Activated CD4-positive, alpha-beta T cell treated with anti-CD3 and anti-CD28 coated beads, Interleukin-2, amount 50 U/mL, for 1 hour (primary cell): ENCODE data around the gene CDC25A.
"Not testable (repeated sequence)": the region's sequence is repeated elsewhere in the genome, so short reads cannot be mapped to it uniquely, and the experiment has no call there.

Experiments used
- DNase-seq: peaks from one replicate; pipeline ENCODE4 v3.0.0-alpha.2; 2020

CDC25A gene

DNA sequence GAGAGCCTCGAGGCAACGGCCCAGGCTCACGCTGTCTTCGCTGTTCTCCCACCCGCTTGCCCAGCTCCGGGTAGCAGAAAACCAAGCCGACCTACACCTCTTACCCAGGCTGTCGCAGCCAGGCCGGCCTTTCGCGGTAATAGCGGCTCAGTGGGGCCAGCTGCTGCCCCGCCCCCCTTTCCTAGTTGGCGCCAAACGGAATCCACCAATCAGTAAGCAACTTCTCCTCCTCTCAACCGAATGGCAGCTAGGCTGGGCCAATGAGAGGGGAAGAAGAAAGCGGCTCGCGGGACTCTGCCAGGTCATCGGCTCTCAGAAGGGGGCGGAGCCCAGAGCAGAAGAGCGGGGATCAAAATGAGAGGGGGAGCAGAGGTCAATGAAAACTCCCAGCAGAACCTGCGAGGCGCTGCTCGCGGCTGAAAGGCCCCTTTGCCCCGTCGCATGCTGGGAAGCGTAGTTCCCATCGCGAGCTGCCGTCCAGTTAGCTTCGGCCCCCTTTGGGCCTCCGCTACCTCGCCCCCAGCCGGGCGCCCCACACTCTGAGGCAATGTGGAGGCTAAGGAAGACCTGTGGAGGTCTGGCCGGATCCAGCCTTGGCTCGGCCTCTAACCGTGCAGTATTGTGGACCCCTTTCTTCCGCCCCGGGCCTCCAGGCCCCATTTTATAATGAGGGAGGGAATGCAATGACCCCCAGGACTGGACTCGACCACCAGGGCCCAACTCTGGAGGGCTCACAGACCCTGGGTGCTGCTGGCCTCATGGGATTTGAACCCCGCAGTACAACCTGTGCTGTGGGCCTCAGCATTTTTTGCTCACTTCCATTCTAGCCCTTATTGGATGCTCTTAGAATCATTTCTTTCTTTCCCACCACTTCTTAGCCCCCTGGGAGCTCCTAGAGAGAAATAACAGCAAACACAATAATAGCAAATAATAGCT lies at the start of gene CDC25A:
CDC25A (minus strand) TSS at position 152 of the 936 bp plus-strand sequence. CDS start 470 bp downstream, outside the sequence.
- peak; percentile 88 for DNase-seq

DNA sequence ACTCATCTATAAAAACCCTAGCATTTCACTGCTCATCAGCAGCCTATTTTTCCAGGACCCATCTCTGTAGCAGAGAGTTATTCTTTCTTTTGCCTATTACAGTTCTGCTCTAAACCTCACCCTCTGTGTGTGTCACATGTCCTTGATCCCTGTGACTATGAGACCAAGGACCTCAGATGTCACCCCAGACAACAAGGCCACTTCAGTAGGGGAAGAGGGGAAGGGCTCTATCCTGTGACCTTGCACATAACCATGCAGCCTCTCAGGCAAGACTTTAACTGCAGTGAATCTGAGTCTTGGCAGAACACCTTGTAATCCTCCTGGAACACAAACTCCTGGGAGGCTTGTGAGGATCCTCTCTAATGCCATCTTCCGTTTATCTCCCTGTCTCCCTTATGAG lies 48.3 kb upstream of the CDC25A start:
- no peak for DNase-seq

DNA sequence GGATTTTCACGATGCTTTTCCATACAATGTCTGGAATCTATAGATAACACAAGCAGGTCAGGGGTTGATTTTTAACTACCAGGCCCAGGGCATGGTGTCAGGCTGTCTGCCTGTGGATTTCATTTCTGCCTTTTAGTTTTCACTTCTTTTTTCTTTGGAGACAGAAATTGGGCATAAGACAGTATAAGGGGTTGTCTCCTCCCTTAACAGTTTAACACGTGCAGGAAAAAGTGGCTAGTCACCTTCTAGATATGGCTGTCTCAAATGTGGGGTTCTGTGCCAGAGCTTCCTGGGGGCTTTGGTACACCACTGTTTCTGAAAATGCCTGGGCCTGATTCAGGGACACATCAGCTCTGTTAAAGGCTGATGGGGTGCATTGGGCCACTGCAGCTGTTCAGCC lies 45.3 kb upstream of the CDC25A start:
- DNase-seq = no peak

DNA sequence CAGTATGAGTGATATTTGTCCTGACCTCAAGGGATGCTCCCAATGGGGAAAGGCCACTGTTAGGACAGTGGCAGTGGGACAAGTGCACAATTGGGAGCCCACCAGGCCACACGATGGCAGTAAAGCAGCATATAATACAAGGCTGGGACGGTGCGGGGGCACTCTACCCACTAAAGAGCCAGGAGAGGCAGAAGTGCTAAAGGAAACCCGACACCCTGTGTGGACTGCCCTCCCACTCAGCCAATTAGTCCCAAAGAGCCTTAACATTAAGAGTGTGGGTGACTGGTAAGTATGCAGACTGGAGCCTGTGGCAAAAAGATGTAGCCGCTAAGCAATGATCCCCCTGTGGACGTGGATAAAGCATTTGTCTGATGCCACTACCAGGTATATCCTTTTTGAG lies 44.5 kb upstream of the CDC25A start:
- DNase-seq = peak; percentile 47

DNA sequence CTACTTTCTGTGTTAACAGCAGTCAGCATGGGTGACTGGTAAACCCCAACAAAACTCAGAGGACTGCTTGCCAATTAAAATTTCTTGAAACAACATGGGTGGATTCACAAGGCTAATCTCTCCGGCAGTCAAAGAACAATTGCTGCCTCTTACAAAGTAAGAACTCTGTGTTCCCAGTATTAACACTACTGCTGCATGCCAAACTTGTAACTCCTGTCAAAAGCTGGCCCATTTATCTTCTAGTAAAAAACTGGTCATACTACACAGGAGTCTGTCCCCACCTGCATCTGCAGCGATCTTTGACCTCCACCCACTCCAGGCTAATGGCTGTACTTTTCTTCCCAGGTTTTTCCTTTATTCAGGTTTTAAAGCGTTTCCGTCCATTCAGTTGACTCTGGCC lies 44.0 kb upstream of the CDC25A start:
- no peak for DNase-seq

GRCh38 chr3:48226939-48227338 lies 38.7 kb upstream of the CDC25A start:
- no peak for DNase-seq

GRCh38 chr3:48225587-48225986 lies 37.4 kb upstream of the CDC25A start:
- DNase-seq = no peak

GRCh38 chr3:48222616-48223513 lies 34.6 kb upstream of the CDC25A start, which contains the start of gene CAMP:
CAMP (plus strand) TSS chr3:48223495; CDS start chr3:48223512, 17 bp downstream.
- no peak for DNase-seq

- no peak for DNase-seq
These were observed 32.5 kb upstream of the CDC25A start for GRCh38 chr3:48220746-48221145.

DNA sequence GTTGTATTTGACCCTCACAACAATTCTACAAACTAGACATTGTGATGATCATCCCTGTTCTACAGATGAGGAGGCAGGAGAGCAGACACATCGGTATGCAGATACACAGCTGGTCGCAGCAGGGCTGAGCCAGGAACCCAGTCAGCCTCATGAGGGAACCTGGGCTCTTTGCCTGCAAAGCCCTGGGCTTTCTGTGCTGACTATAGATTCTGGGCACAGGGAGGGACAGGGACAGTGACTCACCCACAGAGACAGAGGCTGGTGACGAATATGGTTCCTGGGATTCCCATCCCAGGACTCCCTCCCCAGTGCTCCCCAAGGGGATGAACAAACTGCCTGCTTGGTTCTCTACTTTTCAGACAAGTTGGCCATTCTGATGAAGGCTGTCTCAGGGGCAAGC lies 31.3 kb upstream of the CDC25A start:
- no peak for DNase-seq

DNA sequence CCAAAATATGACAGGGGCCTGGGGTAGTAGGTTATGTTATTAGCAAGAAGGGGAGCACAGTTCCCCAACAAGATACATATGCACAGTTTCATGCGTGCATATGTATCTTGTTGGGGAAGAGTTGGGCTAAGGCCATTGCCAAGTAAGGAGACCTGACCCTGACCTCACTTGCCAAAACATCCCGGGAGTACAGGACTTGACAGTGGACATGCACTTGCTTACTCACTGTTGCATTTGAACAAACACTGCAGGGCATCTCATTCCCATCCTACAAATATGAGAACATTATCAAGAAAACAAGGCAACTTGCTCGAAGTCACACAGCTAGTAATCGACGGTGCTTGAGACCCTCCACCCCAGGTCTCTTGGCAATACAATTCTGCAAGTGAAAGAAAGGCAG lies 30.3 kb upstream of the CDC25A start:
- no peak for DNase-seq

- DNase-seq = no peak
These were observed 29.2 kb upstream of the CDC25A start for GRCh38 chr3:48217449-48217848.

GRCh38 chr3:48215876-48216275 lies 27.7 kb upstream of the CDC25A start:
- DNase-seq = no peak

- no peak for DNase-seq
These were observed 27.2 kb upstream of the CDC25A start for GRCh38 chr3:48215466-48215865.

GRCh38 chr3:48215019-48215418 lies 26.8 kb upstream of the CDC25A start:
- DNase-seq = no peak

- DNase-seq = no peak
These were observed 26.0 kb upstream of the CDC25A start for GRCh38 chr3:48214225-48214624.

DNA sequence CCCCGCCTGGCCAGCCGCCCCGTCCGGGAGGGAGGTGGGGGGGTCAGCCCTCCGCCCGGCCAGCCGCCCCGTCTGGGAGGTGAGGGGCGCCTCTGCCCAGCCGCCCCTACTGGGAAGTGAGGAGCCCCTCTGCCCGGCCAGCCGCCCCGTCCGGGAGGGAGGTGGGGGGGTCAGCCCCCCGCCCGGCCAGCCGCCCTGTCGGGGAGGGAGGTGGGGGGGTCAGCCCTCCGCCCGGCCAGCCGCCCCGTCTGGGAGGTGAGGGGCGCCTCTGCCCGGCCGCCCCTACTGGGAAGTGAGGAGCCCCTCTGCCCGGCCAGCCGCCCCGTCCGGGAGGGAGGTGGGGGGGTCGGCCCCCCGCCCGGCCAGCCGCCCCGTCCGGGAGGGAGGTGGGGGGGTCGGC lies 23.6 kb upstream of the CDC25A start:
- not testable (repeated sequence) for DNase-seq

- not testable (repeated sequence) for DNase-seq
These were observed 22.3 kb upstream of the CDC25A start for GRCh38 chr3:48210534-48210933.

DNA sequence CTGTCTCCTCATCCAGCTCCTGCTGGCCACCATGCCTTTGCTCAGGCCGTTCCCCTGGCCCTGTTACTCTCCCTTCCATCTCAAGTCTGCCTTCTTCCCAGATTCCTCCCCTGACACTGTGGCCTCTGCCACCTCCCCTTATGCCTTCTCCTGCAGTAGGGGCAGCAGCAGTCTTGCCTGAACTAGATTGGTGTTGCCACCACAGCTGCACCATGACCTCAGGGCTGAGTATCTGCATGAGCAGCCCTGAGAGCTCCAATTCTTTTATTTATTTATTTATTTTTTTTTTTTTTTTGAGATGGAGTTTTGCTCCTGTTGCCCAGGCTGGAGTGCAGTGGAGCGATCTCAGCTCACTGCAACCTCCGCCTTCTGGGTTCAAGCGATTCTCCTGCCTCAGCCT lies 21.2 kb upstream of the CDC25A start:
- no peak for DNase-seq

GRCh38 chr3:48208076-48208475 lies 19.9 kb upstream of the CDC25A start:
- DNase-seq = no peak

GRCh38 chr3:48202632-48203031 lies 14.4 kb upstream of the CDC25A start:
- no peak for DNase-seq

DNA sequence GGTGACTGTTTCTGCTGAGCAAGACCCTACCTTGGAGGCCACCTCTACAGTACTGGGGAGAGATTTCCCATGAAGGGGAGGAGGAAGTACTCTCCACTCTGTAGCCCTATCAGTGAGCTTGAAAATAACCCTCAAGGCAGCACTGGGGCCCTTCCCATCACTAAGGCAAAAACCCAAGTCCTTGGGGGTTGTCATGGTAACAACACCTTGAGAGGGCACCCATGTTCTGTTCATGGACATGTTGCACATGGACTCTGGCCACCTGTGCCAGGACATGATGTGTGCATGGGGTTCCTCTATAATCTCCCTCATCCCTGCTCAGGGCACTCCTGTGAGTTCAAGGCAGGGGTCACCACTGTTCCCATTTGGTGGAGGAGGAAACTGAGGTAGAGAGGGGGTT lies 10.9 kb upstream of the CDC25A start:
- DNase-seq = no peak

DNA sequence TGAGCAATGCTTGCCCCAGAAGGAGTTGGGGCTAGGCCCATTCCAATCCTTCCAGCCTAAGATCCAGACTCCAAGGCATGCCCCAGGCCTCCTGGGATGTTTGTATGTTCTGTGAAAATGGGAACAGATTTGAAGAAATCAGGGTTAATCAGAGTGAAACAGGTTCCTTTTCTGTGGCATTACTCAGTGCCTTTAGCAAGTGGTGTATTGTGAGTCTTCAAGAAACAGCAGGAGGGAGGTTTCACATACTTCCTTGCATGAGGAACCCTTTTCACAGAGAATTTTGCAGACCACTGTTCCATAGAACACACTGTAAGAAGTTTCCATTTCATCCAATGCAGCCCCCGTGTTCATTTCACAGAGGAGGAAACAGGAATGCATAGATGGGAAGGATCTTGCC lies 8.4 kb upstream of the CDC25A start:
- no peak for DNase-seq
